Heart right ventricle (tissue), 16 donors: Measurements from ENCODE around the gene LRRC26. TPM values are rescaled to one million over a fixed set of nuclear protein-coding genes. Genes with fewer than 3 reads are reported as not detected.

Source experiments
- ATAC-seq, 8 donors: fragments of 200-7000 bp; cut with Tn5 transposase; one replicate each; pipeline ENCODE4 v1.9.1; 2020; ENCODE audit warnings: mild to moderate bottlenecking in 8 of 8, moderate library complexity in 8 of 8, moderate number of reproducible peaks in 1 of 8
- DNase-seq, 2 donors: peaks; one replicate each; pipeline ENCODE4 v3.0.0-alpha.2; 2020
- H3K27ac ChIP-seq, 10 donors: fragments of 200-600 bp; sonication (generic) in 2 of 10; one replicate each; pipeline versions ENCODE4 v1.5.0 to v1.8.0; 2020 to 2022; ENCODE audit warnings: mild to moderate bottlenecking in 3 of 10
- H3K27me3 ChIP-seq, 7 donors: fragments of 200-600 bp; one replicate each; pipeline ENCODE4 v1.8.0; 2021 to 2022; ENCODE audit warnings: mild to moderate bottlenecking in 2 of 7
- H3K36me3 ChIP-seq, 9 donors: fragments of 200-600 bp; sonication (generic) in 1 of 9; one replicate each; pipeline versions ENCODE4 v1.5.0 to v1.8.0; 2020 to 2022; ENCODE audit warnings: mild to moderate bottlenecking in 2 of 9
- H3K4me1 ChIP-seq, 9 donors: fragments of 200-600 bp; sonication (generic) in 1 of 9; one replicate each; pipeline versions ENCODE4 v1.5.0 to v1.8.0; 2020 to 2022; ENCODE audit warnings: mild to moderate bottlenecking in 4 of 9
- H3K4me3 ChIP-seq, 10 donors: fragments of 200-600 bp; sonication (generic) in 2 of 10; one replicate each; pipeline versions ENCODE4 v1.5.0 to v1.8.0; 2020 to 2022; ENCODE audit warnings: mild to moderate bottlenecking in 7 of 10, moderate library complexity in 2 of 10
- H3K9me3 ChIP-seq, 11 donors: fragments of 200-600 bp in 10 of 11; sonication (generic) in 2 of 11; one replicate each; pipeline versions ENCODE4 v1.5.0 to v1.8.0; 2013 to 2022; ENCODE audit warnings: mild to moderate bottlenecking in 2 of 11, control low read depth in 1 of 11, moderate library complexity in 1 of 11
- WGBS, 2 donors: extraction: QIAGEN DNeasy Blood & Tissue Kit; methylation state at CpG; one replicate each; pipeline ENCODE4 v1.1.7; 2013; ENCODE audit warnings: inconsistent platforms in 1 of 2; 5-methylcytosine and 5-hydroxymethylcytosine counted together
- intact Hi-C, 10 donors: fragments of 100-400 bp; cut with DNase I; formaldehyde crosslinking; loops; one replicate each; pipeline versions ENCODE4 v1.11.1 to v1.14.2; 2022
- polyA plus RNA-seq, 2 donors: library from polyadenylated mRNA; stranded (reverse); fragments of 200-250 nt; gene quantifications; one replicate each; pipeline ENCODE4 v1.2.3, GENCODE V29; 2013
- total RNA-seq, 10 donors: library from RNA; stranded (reverse); fragmentation: NEBNext Ultra II Directional in 3 of 10; extraction: Animal tissue kit (Norgen Biotek cat#: 25700) in 3 of 10; gene quantifications; one replicate each; pipeline versions ENCODE4 v1.2.1 to v1.2.4, GENCODE V29; 2021 to 2023
- TF ChIP-seq, protein P1 (sequence below), 9 donors: fragments of 200-600 bp; sonication (generic) in 2 of 9; IDR thresholded peaks; one replicate each; pipeline versions ENCODE4 v1.5.0 to v1.8.0; 2021 to 2022; ENCODE audit warnings: antibody characterized with exemption in 9 of 9, mild to moderate bottlenecking in 5 of 9, moderate library complexity in 1 of 9
- donor health status: Arrhythmogenic right ventricular cardiomyopathy.
- donor health status: ischemic (EF 13 %, LVEDD 7.1; RV severe dilation, severe dysfunction).
- donor health status: healthy with polysubstance abuse.
- donor health status: DM: no; HTN: yes; CAD: no.
- donor health status: DM: no; HTN: no; CAD: no.
- donor health status: ischemic (EF 25% LVEDD 6.9; RV normal size, moderate dysfunction).
- donor health status: ischemic (EF 25% LVEDD 5.7; RV mildly dilated, moderate dysfunction).
- donor health status: healthy.
- donor health status: DM: yes; HTN: yes; CAD: no.
- donor health status: Ischemic cardiomyopathy.
- donor health status: ischemic (EF 35%, LVEDD 5.7; RV mildly dilated, moderate dysfunction).
- donor health status: nonischemic (EF 11% LVEDD 7.7; RV severe dilation, severe dysfunction).
- donor health status: DM: yes; HTN: yes; CAD: no.
- donor health status: PGD.
- donor health status: ischemic (EF 29% LVEDD 5.4; RV normal size, mild dysfunction).
- donor health status: nonischemic (EF 23%, LVEDD 6.1; RV moderate dilation, normal function).

LRRC26 gene
- total and polyA plus RNA-seq, 12 donors: not detected

GRCh38 chr9:137176302-137177182 is 6.7 kb upstream of the LRRC26 start:
- no peak overlapping the region for H3K4me3 ChIP-seq
- peaks cover 0 to 36% (median 3%) of the 10 kb centered on the region in 7 donors for H3K27me3 ChIP-seq
- H3K4me1 ChIP-seq: peaks cover 0 to 11% (median 0%) of the 10 kb centered on the region in 9 donors
- DNase-seq (no peak), ATAC-seq (peak in 2 of 8 donors; percentile 25 to 45)
- peaks cover 4 to 47% (median 23%) of the 10 kb centered on the region in 9 donors for H3K36me3 ChIP-seq
- no peaks in the 10 kb centered on the region for H3K9me3 ChIP-seq
- H3K27ac ChIP-seq: no peak overlapping the region
- TF ChIP-seq, protein P1, sequence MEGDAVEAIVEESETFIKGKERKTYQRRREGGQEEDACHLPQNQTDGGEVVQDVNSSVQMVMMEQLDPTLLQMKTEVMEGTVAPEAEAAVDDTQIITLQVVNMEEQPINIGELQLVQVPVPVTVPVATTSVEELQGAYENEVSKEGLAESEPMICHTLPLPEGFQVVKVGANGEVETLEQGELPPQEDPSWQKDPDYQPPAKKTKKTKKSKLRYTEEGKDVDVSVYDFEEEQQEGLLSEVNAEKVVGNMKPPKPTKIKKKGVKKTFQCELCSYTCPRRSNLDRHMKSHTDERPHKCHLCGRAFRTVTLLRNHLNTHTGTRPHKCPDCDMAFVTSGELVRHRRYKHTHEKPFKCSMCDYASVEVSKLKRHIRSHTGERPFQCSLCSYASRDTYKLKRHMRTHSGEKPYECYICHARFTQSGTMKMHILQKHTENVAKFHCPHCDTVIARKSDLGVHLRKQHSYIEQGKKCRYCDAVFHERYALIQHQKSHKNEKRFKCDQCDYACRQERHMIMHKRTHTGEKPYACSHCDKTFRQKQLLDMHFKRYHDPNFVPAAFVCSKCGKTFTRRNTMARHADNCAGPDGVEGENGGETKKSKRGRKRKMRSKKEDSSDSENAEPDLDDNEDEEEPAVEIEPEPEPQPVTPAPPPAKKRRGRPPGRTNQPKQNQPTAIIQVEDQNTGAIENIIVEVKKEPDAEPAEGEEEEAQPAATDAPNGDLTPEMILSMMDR (IDR thresholded peaks at IDR 0.05): peak in 8 of 9 donors; percentile 23 to 57 (median 44)
- intact Hi-C loops: loop anchor here in 1 of 10 donors (5.0 kb wide), 1 partner anchor 34 kb away; no protein-coding TSS in a partner anchor
- 57 to 59% methylated on average over 17 of the region's 17 CpGs for WGBS, 2 donors

GRCh38 chr9:137175345-137175961 is 5.6 kb upstream of the LRRC26 start:
- Histone ChIP-seq H3K4me3 (no peak overlapping the region), H3K36me3 (peaks cover 2 to 36% (median 13%) of the 10 kb centered on the region in 9 donors), H3K9me3 (no peaks in the 10 kb centered on the region), H3K4me1 (peaks cover 0 to 11% (median 0%) of the 10 kb centered on the region in 9 donors), H3K27me3 (peaks cover 0 to 46% (median 12%) of the 10 kb centered on the region in 7 donors), H3K27ac (no peak overlapping the region)
- TF ChIP-seq, protein P1 (IDR thresholded peaks at IDR 0.05): peak in 5 of 9 donors; percentile 4 to 23 (median 8)
- ATAC-seq (peak in 3 of 8 donors; percentile 7 to 35 (median 14)), DNase-seq (no peak)
- WGBS, 2 donors: 40 to 42% methylated on average over 33 of the region's 33 CpGs
- intact Hi-C loops: loop anchor here in 1 of 10 donors (5.0 kb wide), 1 partner anchor 33 kb away; no protein-coding TSS in a partner anchor

DNA sequence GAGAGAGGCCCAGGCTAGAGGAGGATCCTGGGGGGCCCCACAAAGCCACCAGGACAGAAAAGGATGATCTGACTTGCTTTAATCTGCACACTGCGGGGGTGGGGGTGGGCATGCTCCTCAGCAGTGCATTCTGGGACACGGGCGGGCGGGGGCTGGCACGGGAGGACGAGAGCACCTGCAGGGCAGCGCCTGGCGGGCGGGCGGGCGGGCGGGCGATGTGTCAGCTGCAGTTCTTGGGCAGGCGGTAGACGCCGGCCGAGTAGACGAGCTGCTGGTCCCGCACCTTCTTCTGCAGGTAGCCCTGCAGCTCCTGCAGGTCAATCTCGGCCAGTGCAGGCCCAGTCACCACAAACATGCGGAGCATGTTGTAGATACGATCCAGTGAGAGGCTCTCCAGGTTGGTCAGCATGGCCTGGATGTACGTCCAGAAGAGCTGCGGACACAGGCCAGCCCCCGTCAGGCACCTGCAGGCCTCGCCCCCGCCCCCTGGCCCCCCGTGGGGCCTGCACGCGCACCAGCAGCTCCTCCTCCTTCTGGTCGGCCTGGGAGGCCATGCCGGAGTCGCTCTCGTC is 5.0 kb upstream of the LRRC26 start:
- TF ChIP-seq, protein P1 (IDR thresholded peaks at IDR 0.05): no peak
- H3K4me3 ChIP-seq: no peak overlapping the region
- ATAC-seq (peak in 1 of 8 donors; percentile 8), DNase-seq (no peak)
- intact Hi-C loops: loop anchor here in 2 of 10 donors (5.0 kb wide), 2 partner anchors 33 to 38 kb away; partner anchors contain the start of gene GRIN1 (in 1 of the 2)
- 45 to 48% methylated on average over 26 to 34 of the region's 34 CpGs for WGBS, 2 donors
- peaks cover 0 to 13% (median 2%) of the 10 kb centered on the region in 9 donors for H3K4me1 ChIP-seq
- no peaks in the 10 kb centered on the region for H3K9me3 ChIP-seq
- H3K27me3 ChIP-seq: peaks cover 0 to 52% (median 18%) of the 10 kb centered on the region in 7 donors
- peaks cover 0 to 30% (median 7%) of the 10 kb centered on the region in 9 donors for H3K36me3 ChIP-seq
- no peak overlapping the region for H3K27ac ChIP-seq
